Right renal pelvis (tissue), 4 donors: Measurements from ENCODE around the gene EIF2S2. TPM values are rescaled to one million over a fixed set of nuclear protein-coding genes. Genes with fewer than 3 reads are reported as not detected.

Experiments used
- polyA plus RNA-seq, 4 donors: library from polyadenylated mRNA; unstranded; fragments of 120-200 nt; gene quantifications; one replicate each; pipeline ENCODE4 v1.2.1, GENCODE V29; 2013; ENCODE audit not compliant: insufficient read length in 4 of 4

EIF2S2 gene
- polyA plus RNA-seq, 4 donors, result 47.0 to 50.8 (median 50.0) TPM

Other genes with a start within 250 kb of the EIF2S2 start
- 100 to 1,000 TPM; 153 to 198 (median 166) TPM for gene RALY, start 118.3 kb downstream of the EIF2S2 start, polyA plus RNA-seq
- gene ASIP, start 129.2 kb upstream of the EIF2S2 start, polyA plus RNA-seq, result under 1 TPM in 2 of 4 donors, not detected in 2; 0.49 to 0.74 TPM
- 100 to 1,000 TPM; 172 to 211 (median 186) TPM for gene AHCY, start 191.1 kb upstream of the EIF2S2 start, polyA plus RNA-seq